Activated CD4-positive, alpha-beta T cell treated with anti-CD3 and anti-CD28 coated beads, Interleukin-2, amount 50 U/mL, for 1 hour (primary cell): Measurements from ENCODE around the gene CDH13.

Source experiments
- DNase-seq: peaks from one replicate; pipeline ENCODE4 v3.0.0-alpha.2; 2020

Gene CDH13

DNA sequence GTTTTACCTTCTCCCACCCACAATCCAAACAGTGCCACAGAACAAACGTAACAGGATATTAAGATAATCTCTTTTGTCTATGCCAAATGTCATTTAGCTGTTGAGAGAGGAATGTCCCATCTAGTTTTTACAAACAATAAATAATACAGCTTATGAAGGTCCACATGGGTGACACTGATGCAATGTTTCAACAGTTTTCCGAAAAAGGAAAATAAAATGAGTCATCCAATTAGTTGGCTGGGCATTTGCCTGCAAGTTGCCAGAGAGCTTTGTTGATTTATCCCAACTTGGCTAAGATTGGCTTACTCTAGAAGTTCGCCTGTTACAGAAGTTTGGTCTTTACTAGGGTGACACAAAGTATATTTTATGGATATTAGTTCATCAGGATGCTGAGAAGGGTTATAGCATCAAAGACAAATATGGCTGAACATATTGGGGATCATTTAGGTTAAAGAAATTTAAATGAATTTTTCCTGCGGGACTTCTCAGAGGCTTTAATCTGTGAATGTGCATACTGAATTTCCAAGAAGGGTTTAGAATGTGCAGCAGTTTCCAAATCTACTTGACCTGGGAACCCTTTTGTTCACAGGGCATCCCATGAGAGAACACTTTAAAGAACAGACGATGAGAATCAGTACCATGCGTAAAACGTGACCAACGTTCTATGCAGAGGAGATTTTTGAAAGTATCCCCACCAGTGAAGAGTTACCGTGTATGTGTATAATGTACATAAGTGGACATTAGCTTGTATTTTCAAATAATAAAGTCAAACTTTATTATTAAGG lies 73.1 kb downstream of the CDH13 start:
- DNase-seq, result no peak

DNA sequence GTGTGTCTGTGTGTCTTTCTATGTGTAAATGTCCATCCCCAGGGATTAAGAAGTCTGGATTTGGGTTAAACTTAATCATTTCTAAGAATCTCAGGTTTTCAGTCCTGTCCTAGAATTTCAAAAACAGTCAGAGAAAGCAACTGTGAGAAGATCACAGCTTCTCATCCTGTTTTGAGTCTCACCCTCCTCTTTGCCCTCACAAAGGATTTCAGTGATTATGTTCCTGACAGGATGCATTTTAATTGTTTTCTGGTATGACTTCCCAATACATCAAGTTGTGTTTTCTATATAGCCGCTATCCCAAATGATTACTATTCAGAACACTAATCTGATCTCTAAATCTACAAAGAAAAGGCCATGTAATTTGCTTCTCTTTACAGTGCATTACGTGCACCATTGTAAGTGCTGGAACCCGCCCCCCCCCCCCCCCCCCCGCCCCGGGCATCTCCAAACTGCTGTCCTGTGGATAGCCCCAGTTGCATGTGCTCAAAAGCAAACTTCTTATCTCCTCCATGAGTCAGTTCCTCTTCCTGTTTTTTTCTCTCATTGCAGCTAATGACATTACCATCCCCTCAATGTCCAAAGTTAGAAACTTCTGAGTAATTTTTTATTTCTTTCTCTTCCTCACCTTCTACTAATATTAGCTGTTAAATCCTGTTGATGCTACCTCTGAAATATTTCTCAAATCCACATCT lies 73.9 kb downstream of the CDH13 start:
- DNase-seq, result no peak

DNA sequence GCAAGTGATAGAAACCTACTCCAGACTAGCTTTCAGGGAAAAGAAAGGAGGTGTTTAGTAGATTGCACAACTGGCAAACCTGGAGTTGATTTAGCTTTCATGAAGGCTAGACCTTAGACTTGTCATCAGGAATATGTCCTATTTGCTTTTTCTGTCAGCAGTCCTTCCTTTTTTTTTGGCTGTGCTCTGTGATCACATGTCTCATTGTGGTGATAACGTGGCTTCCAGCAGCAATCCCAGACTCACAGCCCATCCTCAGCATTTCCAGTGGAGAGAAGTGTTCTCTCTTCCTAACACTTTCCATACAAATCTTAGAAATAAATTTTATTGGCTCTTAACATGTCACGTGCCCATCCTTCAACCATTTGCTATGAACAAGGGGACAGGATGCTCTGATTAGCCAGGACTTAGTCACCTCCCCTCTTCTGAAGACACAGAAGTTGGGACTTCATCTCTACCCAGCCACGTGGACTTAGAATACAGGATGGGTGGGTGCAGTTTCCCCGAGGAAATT lies 74.7 kb downstream of the CDH13 start:
- DNase-seq, result no peak

DNA sequence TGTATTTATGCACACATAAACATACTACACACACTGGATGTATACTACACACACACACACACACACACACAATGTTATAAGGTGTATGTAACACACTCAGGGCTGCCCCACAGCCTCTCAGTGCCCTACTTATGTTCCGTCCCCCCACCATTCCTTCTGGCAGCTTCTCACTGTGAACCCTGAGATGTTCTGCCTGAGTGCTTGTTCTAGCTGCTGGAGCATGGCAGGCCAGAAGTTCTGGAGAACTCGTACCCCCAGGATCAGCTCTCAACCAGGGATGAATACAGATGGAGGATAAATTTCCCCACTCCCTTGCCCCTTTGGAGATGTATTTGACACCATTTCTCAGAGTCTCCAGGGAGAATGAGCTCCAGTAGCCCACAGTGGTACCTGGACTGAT lies 76.4 kb downstream of the CDH13 start:
- DNase-seq, result no peak

DNA sequence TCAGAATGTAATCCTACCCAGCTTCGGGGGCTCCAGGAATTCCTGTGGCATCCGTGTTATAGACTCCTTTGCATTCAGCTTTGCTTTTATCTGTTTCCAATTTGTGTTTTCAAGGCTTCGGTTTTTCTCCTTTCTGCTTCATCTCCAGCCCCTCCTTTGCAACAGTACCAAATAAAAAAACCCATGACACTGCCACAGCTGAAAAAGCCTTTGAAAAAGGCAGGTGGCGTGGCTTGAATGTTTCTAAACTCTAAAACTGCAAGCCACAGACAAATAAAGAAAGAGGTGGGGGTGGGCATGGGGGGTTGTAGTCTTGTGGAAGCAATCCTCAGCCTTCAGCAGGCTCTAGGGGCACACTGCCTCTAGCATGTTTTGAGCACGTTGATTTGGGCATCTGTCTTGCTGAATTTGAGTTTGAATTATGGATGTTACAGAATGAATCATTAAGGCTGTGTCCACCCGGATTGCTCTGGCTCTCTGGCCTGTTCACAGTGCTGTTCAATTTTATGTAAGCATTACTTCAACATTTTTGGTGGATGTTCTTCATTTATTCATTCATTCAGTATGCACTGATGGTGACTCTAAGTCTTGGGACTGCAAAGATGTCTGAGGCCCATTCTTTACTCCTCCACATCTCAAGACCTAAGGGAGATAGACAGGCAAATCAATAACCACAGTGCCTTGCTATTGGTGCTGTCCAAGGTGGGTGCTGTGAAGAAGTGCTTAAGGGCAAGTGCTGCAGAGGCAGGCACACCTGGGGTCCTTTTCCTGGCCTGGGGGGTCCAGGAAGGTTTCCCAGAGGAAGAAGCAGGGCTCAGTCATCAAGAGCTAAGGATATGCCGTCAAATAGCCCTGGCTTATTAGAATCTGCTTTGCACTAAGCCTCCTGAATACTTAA lies 77.4 kb downstream of the CDH13 start:
- DNase-seq, result no peak

DNA sequence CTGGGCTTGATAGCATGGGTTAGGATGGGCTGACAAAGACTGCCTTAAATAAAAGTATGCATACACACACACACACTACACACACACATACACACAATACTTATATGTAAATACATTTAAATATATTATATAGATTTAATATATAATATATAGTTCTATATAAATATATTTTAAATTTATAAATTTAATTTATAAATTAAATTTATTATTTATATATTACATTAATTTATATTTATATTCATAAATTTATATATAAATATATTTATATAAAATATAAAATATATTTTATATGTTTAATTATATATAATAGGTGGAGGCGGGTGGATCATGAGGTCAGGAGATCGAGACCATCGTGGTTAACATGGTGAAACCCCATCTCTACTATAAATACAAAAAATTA lies 83.2 kb downstream of the CDH13 start:
- no peak for DNase-seq

DNA sequence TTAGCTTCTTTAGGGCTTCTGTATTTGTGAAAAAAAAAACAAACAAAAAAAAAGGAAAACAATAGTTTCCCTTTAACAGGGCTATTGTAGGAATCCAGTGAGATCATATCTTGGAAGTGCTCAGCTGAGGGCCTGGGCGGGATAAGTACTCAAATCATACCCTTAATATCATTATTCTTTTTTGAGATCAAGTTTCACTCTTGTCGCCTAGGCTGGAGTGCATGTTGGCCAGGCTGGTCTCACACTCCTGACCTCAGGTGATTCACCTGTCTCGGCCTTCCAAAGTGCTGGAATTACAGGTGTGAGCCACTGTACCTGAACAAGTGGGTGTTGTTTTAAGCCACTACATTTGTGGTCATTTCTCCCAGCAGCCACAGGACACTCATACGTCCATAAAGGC lies 87.0 kb downstream of the CDH13 start:
- no peak for DNase-seq

DNA sequence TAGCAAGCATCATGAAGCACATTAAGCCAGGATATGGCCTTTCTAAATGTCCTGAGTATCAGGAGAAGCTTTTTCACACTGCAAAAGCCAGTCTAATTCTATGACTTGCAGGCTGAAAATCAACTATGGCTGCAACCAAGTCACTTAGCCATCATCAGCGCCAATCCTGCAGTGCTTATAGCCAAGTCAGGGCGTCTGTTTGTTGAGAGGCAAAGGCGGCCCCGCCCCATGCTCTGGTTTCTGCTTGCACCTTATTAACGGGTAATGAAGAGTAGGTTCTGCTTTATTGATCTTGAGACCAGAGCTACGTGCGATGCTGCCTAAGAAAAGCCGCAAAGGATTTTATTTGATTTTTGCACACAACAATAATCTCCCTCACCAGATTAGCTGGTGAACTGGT lies 88.4 kb downstream of the CDH13 start:
- DNase-seq, result no peak

DNA sequence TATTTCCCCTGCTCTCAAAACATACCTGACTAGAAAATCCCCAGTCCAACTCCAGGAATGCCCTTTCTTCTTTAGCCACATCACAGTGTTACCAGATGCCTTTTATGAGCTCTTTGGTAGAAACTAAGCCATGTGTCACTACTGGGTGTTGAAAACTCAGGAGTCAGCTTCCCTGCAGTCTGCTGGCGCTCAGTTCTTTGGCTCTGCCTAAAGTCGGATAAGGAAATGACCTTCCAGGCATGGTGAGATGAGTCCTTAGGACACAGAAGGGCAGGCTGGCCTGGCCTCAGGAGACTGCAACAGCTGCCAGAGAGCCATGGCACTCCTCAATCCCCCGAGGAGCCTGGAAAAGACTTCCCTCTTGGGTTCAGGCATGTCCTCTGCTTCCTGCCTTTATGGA lies 89.1 kb downstream of the CDH13 start:
- DNase-seq, result no peak

DNA sequence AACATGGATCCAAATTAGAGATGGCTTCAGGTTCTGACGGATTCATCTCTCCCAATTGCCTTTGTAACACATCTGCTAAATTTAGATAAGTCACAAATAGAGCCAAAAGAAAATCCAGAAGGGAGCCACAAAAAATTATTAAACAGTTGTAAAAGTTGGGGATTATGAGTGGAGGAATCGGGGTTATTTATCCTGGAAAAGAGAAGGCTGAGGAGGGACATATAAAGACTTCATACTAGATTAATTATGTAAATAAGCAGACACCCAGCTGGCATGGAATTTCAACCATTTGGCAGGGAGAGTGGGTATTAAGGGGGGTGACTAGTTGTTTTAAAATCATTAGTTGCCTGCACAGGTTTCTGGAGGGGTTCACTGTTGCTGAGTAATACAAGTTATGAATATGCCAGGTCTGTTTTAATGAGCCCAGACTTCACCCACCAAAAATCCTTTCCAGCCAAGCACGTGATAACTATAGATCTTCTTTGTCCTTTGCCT lies 89.6 kb downstream of the CDH13 start:
- DNase-seq, result no peak

DNA sequence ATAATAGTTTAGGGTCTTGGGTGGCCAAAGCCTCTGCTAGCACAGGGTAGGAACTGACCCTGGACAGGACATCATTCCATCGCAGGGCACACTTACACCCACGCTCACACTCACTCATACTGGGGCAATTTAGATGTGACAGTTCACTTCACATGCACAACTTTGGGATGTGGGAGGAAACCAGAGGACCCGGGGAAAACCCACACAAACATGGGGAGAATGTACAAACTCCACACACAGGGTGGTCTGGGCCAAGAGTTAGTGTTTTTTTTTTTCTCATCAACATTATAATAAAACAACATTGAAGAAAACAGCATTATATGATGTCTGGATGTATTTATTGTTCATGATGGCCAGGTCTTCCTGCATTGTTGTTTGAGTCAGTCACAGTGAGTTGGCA lies 93.6 kb downstream of the CDH13 start:
- no peak for DNase-seq

DNA sequence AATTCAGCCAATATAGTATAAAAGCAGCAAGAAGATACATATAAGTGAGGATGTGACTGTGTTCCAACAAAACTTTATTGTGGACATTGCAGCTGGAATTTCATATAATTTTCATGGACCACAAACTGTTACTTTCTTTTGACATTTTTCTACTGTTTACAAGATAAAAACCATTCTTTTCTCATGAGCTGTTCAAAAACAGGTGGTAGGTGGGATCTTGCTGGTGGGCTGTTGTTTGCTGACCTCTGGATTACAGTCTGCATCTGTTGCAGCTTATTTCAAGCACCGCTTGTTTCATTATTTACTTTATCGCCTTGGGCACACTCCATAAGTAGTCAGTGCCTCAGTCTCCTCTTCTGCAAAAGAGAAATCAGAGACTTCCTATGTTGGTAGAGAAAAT lies 99.5 kb downstream of the CDH13 start:
- no peak for DNase-seq

DNA sequence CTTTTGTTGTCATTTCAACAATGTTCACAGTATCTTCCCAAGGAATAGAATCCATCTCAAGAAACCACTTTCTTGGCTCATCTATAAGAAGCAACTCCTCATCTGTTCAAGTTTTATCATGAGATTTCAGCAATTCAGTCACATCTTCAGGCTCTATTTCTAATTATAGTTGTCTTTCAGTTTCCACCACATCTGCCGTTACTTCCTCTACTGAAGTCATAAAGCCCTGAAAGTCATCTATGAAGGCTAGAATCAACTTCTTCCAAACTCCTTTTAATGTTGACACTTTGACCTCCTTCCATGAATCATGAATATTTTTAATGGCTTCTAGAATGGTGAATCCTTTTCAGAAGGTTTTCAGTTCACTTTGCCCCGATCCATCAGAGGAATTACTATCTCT lies 102.1 kb downstream of the CDH13 start:
- no peak for DNase-seq

DNA sequence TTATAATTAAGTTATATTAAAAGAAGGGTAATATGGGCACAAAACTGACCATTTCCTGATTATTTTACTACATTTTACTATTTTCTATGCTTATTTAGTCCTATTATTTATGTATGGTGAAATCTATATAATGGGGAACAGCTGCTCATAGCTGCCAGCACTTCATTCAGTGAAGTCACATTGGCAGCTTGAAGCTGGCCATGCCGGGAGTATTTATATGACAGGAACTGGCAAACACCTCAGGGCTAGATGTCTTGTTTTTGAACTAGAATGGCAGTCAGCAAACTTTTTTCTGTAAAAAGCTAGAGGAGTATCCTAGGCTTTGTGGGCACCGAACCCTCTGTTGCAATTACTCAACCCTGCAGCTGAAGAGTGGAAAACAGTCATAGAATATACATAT lies 104.1 kb downstream of the CDH13 start:
- no peak for DNase-seq

DNA sequence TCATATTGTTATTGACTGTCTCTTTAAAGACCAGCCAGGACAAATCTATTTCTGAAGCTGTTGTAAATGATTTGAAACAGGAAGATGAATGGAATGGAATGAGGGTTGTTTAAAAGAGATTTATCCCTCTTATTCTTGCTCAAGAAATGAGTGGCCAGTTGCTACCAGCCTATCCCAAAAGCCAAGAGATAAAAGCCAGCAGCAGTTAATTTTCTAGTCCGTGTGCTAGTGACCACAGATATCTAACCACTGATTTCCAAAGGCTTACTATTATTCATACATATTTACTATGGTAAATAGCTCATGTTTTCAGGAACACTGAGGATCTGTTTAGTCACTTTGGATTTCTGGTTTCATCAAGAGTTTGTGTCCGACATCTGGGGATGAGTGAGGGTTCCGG lies 105.7 kb downstream of the CDH13 start:
- no peak for DNase-seq

DNA sequence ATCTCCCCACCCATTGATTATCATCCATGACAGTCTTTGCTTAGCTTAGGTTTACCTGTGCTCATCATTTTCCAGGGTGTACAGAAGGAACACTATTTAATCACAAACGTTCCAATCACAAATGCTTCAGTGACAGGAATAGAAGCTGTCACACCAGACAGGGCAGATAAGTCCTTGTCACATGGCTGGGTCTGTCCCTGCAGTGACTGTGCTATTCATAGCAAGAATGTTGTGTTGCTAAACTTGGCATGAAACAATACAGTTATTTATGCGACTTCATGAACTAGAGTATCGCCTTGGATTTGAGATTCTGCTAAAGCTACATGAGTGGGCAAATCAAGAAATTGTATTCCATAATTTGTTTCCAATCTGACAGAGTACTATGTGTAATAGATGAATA lies 108.4 kb downstream of the CDH13 start:
- no peak for DNase-seq

DNA sequence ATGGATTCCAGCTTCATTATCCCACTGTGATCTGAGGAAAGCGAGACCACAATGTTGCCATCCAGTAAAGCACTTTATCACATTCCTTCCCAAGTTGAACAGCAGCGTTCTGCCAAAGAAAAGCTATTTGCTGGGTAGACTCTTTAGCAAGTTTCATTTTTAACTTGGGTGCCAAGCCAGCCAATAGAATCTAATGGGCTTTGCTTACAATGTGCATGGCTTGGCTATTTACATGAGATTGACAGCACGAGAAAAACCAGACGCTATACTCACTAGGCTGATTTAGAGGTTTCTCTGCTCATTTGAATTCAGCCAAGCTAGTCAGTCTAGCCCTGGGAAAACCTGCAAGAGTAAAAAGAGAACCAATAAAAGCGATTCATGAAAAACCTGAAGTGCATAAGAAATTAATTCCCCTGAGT lies 108.9 kb downstream of the CDH13 start:
- DNase-seq, result no peak

DNA sequence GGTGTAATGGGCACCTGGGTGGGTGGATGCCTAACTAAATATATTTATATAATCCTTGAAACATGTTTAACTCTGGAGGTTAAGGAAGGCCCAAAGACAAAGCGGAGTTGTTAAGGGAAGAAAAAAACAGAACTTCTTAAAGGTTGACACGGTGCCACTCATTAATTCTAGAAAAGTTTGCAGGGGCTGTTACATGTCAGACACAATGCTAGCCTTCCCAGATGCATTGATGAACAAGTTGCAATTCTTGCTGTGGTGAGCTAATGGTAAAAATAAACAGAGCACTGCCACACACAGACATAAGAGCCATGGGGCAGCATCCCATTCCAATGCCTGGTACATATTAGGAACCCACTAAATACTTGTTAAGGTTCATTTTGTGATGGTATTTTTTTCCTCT lies 109.5 kb downstream of the CDH13 start:
- DNase-seq, result no peak

DNA sequence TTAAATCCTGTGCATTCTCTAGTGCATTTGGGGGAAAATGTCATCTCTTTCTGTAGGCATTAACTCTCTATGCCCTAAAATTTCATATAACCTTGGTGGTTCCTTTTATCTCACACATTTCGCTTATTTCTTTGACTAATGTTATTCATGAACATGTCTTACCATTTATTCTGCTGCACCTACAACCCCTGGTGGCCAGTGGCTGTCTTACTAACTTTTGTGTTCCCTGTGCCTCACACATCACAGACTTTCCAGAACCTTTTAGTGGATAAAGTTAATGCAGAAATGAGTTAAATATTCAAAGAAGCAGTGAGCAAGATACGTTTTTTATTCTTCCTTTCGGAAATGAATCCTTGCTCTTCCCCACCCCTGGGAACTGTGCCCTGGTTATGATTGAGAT lies 111.9 kb downstream of the CDH13 start:
- DNase-seq, result no peak

DNA sequence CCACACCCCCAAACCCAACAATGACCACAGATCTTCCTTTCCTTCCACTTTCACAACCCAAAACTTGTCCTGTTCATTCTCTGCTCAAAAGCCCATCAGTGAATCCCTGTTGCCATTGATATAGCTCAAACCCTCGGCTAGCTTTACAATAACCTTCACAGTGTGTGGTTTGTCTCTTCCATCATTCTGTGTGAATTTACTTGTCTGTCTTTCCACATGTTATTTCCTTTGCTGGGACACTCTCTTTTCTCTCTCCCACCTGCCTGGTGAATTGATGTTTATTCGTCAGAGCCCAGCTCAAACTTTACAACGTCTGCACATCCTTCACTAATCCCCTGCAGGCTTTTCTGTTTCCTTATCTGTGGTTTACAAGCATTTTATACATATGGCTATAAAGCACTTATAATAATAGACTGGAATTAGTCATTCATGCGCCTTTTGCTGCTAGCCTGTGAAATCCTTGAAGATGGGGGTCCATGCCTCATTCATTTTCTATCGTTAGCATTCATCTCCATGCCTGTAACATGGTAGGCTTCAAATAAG lies 114.4 kb downstream of the CDH13 start:
- DNase-seq, result no peak

DNA sequence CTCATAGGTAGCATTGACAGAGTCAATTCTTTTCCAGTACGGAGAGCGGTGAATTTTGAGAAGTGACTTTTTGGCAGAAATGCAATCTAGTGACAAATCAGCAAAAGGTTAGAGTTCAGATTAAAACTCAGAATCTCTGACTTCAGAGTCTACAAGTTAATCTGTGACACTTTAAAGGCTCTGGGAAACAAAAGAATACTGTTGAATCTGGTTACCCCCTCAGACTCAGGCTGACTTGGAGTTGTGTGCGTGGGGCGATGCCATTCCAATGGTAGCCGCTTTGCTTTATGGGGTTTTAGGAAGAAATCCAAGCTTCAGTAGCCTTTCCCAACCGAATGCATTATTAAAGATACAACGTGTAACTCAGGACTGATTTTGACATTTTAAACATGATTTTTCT lies 118.2 kb downstream of the CDH13 start:
- DNase-seq, result no peak

DNA sequence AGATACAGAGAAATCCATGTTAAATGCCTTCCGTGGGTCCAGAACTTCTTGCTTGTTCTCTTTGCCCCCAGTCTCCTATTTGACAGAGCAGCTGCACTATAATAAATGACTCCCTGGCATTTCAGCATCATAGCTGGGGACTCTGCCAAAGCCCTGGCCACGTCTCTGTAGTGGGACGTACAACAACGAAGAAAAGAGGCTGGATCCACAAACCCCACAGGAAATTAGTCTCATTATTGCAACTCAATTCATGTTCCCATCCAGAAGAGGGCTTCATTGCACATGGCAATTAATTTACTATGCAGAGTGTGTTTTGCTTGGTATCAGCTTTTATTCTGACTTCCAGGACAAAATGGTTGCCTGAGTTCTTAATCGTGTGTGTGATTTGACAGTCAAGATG lies 121.3 kb downstream of the CDH13 start:
- no peak for DNase-seq

DNA sequence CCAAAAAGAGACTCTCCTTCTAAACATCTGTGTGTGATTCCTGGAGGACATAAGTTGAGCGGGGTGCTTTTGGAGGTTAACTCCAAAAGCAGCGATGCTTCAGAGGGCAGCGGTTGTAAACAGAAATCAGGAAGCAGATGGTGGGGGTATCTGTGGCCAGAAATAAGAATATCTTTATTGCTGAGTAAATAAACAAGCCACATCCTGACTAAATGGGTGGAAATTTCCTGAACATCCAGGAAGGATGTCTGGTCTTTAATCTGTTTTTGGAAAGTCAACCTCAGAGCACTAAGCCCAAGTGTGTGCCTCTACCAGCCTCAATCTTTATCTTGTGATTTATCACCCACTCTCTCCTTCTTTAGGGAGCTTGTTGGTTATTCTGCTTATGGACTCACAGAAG lies 123.3 kb downstream of the CDH13 start:
- DNase-seq, result no peak
